Endothelial cell of umbilical vein (primary cell): ENCODE measurements around the gene GPX8. TPM values are rescaled to one million over a fixed set of nuclear protein-coding genes. Genes with fewer than 3 reads are reported as not detected.

Source experiments
- BruUV-seq: library from RNA; stranded (reverse); fragments of 400-500 nt; replicated peaks from 2 replicates; lab custom pipeline; 2021; lab: Mats Ljungman, UMichigan
- CTCF ChIA-PET: fragments of 300-600, 350-600 bp; sonication (Branson Sonifier 250); formaldehyde crosslinking; loops from one replicate; lab custom pipeline; 2021; ENCODE audit warnings: antibody characterized with exemption, inconsistent platforms; lab: Charles Lee
- POLR2A ChIA-PET: fragments of 300-600, 350-600 bp; sonication (Branson Sonifier 250); formaldehyde crosslinking; loops from one replicate; lab custom pipeline; 2021; ENCODE audit warnings: antibody characterized with exemption, inconsistent platforms; lab: Charles Lee
- DNase-seq: peaks from one replicate; pipeline ENCODE4 v3.0.0-alpha.2; 2011; ENCODE audit warnings: low read depth, low spot score
- FAIRE-seq: peaks from 2 replicates; lab custom pipeline; 2011; peaks lifted over from hg19 to GRCh38; lab: Jason Lieb, UNC
- H2AFZ ChIP-seq: 2 replicates; pipeline ENCODE4 v1.6.0; 2012; ENCODE audit warnings: low read depth, low read length, control low read depth, inconsistent platforms
- H3K27ac ChIP-seq: 2 replicates; pipeline ENCODE4 v1.5.1; 2011; ENCODE audit warnings: low read depth, mild to moderate bottlenecking, control low read depth, low read length, moderate library complexity; ENCODE audit not compliant: insufficient read depth
- H3K27me3 ChIP-seq, 2 experiments: 2 replicates each; pipeline versions ENCODE4 v1.6.0 to v1.6.1; 2011; ENCODE audit warnings: low read length in 2 of 2, mixed read lengths in 1 of 2; ENCODE audit not compliant: control insufficient read depth in 2 of 2, insufficient read depth in 2 of 2
- H3K36me3 ChIP-seq, 2 experiments: 2 replicates in 1 of 2; 3 replicates in 1 of 2; pipeline ENCODE4 v1.5.1; 2011; ENCODE audit warnings: low read length in 2 of 2, mild to moderate bottlenecking in 1 of 2, moderate library complexity in 1 of 2; ENCODE audit not compliant: control insufficient read depth in 2 of 2, insufficient read depth in 2 of 2; ENCODE audit errors: extremely low read depth in 1 of 2
- H3K4me1 ChIP-seq: 3 replicates; pipeline ENCODE4 v1.5.1; 2011; ENCODE audit warnings: mild to moderate bottlenecking, low read length; ENCODE audit not compliant: control insufficient read depth, insufficient read depth; ENCODE audit errors: extremely low read depth
- H3K4me2 ChIP-seq: 2 replicates; pipeline ENCODE4 v1.6.1; 2011; ENCODE audit warnings: low read length, control low read depth, mixed read lengths; ENCODE audit not compliant: insufficient read depth
- H3K4me3 ChIP-seq, 3 experiments: fragments of 200-600 bp in 1 of 3; sonication (generic), shearing (Covaris generic) in 1 of 3; replicated peaks in 1 of 3; 2 replicates each; pipeline ENCODE4 v1.5.1; 2011 to 2016; ENCODE audit warnings: control low read depth in 3 of 3, low read length in 3 of 3, mild to moderate bottlenecking in 2 of 3, inconsistent platforms in 1 of 3, low read depth in 1 of 3, moderate library complexity in 1 of 3; ENCODE audit not compliant: insufficient read depth in 1 of 3
- H3K79me2 ChIP-seq: 2 replicates; pipeline ENCODE4 v1.6.0; 2012; ENCODE audit warnings: low read length, inconsistent platforms; ENCODE audit not compliant: control insufficient read depth, insufficient read depth
- H3K9ac ChIP-seq: replicated peaks from 2 replicates; pipeline ENCODE3; 2011; ENCODE audit warnings: low read length, control low read depth; ENCODE audit not compliant: insufficient read depth; ENCODE audit errors: extremely low read depth
- H3K9me1 ChIP-seq: replicated peaks from 3 replicates; pipeline ENCODE4 v1.6.0; 2011; ENCODE audit warnings: mild to moderate bottlenecking, low read length; ENCODE audit not compliant: control insufficient read depth, insufficient read depth; ENCODE audit errors: extremely low read depth
- H3K9me3 ChIP-seq: replicated peaks from 2 replicates; pipeline ENCODE4 v1.5.1; 2012; ENCODE audit warnings: low read length, inconsistent platforms; ENCODE audit not compliant: control insufficient read depth, insufficient read depth
- H4K20me1 ChIP-seq: replicated peaks from 2 replicates; pipeline ENCODE3; 2011; ENCODE audit warnings: mild to moderate bottlenecking, low read length; ENCODE audit not compliant: control insufficient read depth, insufficient read depth; ENCODE audit errors: extremely low read depth
- CTCF ChIP-seq, 2 donors: IDR thresholded peaks; 1 replicate in 1 of 2; 2 replicates in 1 of 2; pipeline ENCODE4 v1.5.1; 2011; ENCODE audit warnings: low read length in 2 of 2, mild to moderate bottlenecking in 2 of 2, moderate library complexity in 2 of 2, control low read depth in 1 of 2, inconsistent platforms in 1 of 2, low read depth in 1 of 2; ENCODE audit not compliant: insufficient read depth in 1 of 2; ENCODE audit errors: extremely low read depth in 1 of 2
- EZH2 ChIP-seq: IDR thresholded peaks from 2 replicates; pipeline ENCODE4 v1.6.1; 2012; ENCODE audit warnings: borderline replicate concordance, low read depth, mild to moderate bottlenecking, moderate library complexity, low read length, inconsistent platforms; ENCODE audit not compliant: severe bottlenecking
- FOS ChIP-seq: IDR thresholded peaks from 2 replicates; pipeline ENCODE4 v1.6.1; 2011; ENCODE audit warnings: mild to moderate bottlenecking, low read length, moderate library complexity, borderline replicate concordance; ENCODE audit not compliant: insufficient read depth
- GATA2 ChIP-seq: IDR thresholded peaks from 2 replicates; pipeline ENCODE4 v1.7.0; 2011; ENCODE audit warnings: low read depth, mild to moderate bottlenecking, moderate library complexity, mixed read lengths, low read length; ENCODE audit not compliant: insufficient read length, insufficient read depth
- JUN ChIP-seq: IDR thresholded peaks from 2 replicates; pipeline ENCODE4 v1.6.1; 2011; ENCODE audit warnings: borderline replicate concordance, low read depth; ENCODE audit not compliant: insufficient read length, insufficient read depth
- MYC ChIP-seq: IDR thresholded peaks from one replicate; pipeline ENCODE4 v1.6.1; 2011; ENCODE audit warnings: mild to moderate bottlenecking, low read depth, low read length
- POLR2A ChIP-seq: IDR thresholded peaks from 2 replicates; pipeline ENCODE4 v1.6.1; 2012; ENCODE audit warnings: low read depth, mild to moderate bottlenecking, control low read depth, low read length
- POLR2AphosphoS5 ChIP-seq: IDR thresholded peaks from 2 replicates; pipeline ENCODE4 v1.6.1; 2012; ENCODE audit warnings: low read depth, mild to moderate bottlenecking, control low read depth, low read length, moderate library complexity; ENCODE audit not compliant: insufficient read depth
- dilution Hi-C: fragments of 300-500 bp; cut with MboI; formaldehyde crosslinking; loops from one replicate; pipeline ENCODE4 v1.15.0; 2019; ENCODE audit warnings: low sequenced_read_pairs; ENCODE audit not compliant: extremely low pct_ligation_motif_present
- intact Hi-C: fragments of 100-400 bp; cut with micrococcal nuclease; formaldehyde crosslinking; loops from one replicate; pipeline ENCODE4 v1.10.0; 2022
- polyA plus RNA-seq, 4 experiments: library from polyadenylated mRNA; depleted of rRNA in 3 of 4; stranded (reverse) in 3 of 4; unstranded in 1 of 4; fragments of >200 nt; gene quantifications; 2 replicates each; pipeline versions ENCODE4 v1.2.1 to v1.2.3, GENCODE V29; 2011 to 2012; ENCODE audit warnings: missing spikeins in 1 of 4
- total RNA-seq: library from RNA; stranded (reverse); gene quantifications from 2 replicates; pipeline ENCODE4 v1.2.3, GENCODE V29; 2021
- TF ChIP-seq, protein P1 (sequence below): IDR thresholded peaks from 2 replicates; pipeline ENCODE4 v1.6.1; 2011; ENCODE audit not compliant: insufficient read depth, insufficient read length

The GPX8 gene
- total and polyA plus RNA-seq, 2 donors (not counting 3 experiments of a cell fraction or from before 2014, with no cell fraction given) = 60.1 to 147 TPM

- Histone ChIP-seq H3K4me2 (no peak overlapping the region), H3K9me1 (no peaks in the 10 kb centered on the region), H3K9ac (no peak overlapping the region), H3K36me3 (no peaks in the 10 kb centered on the region), H3K9me3 (no peaks in the 10 kb centered on the region), H3K4me3 (no peak overlapping the region), H2AFZ (no peak overlapping the region), H4K20me1 (no peaks in the 10 kb centered on the region), H3K27me3 (no peaks in the 10 kb centered on the region), H3K4me1 (peaks cover 5% of the 10 kb centered on the region), H3K79me2 (no peaks in the 10 kb centered on the region), H3K27ac (no peak overlapping the region)
- dilution Hi-C loops = loop anchor here (25.0 kb wide), 1 partner anchor 155 kb away; the partner anchor contains the start of gene ESM1
- ChIA-PET CTCF (interaction anchor here (5.3 to 5.5 kb wide), 2 partner anchors 198 to 236 kb away, joined by 43 to 111 read pairs; no protein-coding TSS in a partner anchor), POLR2A (no interaction called here)
- no peak for FAIRE-seq
- DNase-seq = no peak
- intact Hi-C loops = no loop called here
- BruUV-seq = no TSS peak
- TF ChIP-seq FOS = no peak
- TF ChIP-seq, protein P1, sequence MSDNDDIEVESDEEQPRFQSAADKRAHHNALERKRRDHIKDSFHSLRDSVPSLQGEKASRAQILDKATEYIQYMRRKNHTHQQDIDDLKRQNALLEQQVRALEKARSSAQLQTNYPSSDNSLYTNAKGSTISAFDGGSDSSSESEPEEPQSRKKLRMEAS = no peak
- TF ChIP-seq JUN = no peak
- no peak for TF ChIP-seq POLR2AphosphoS5
- no peak for TF ChIP-seq EZH2
- no peak for TF ChIP-seq MYC
- TF ChIP-seq GATA2 = no peak
- no peak for TF ChIP-seq CTCF (IDR thresholded peaks at IDR 0.05; ENCODE audit: extremely low read depth in 1 of 2, insufficient read depth in 1 of 2, low read depth in 1 of 2, low read length in 2 of 2)
- no peak for TF ChIP-seq POLR2A
Measured at GRCh38 chr5:55141945-55142690, 17.9 kb upstream of the GPX8 start.
